Ectodermal cell (in vitro differentiated cells): ENCODE data around the gene S100A6.

Source experiments
- H3K27ac ChIP-seq: 2 replicates; pipeline ENCODE4 v1.7.0; 2013; ENCODE audit warnings: mild to moderate bottlenecking, low read depth, low read length; ENCODE audit not compliant: insufficient read depth, poor library complexity, severe bottlenecking
- H3K27me3 ChIP-seq: 2 replicates; pipeline ENCODE4 v1.7.0; 2013; ENCODE audit warnings: mild to moderate bottlenecking, low read length; ENCODE audit not compliant: insufficient read depth, control insufficient read depth, poor library complexity, severe bottlenecking
- H3K36me3 ChIP-seq: one replicate; pipeline ENCODE4 v1.7.0; 2013; ENCODE audit warnings: low read length; ENCODE audit not compliant: control insufficient read depth, insufficient read depth
- H3K4me1 ChIP-seq: one replicate; pipeline ENCODE4 v1.7.0; 2013; ENCODE audit warnings: low read length; ENCODE audit not compliant: control insufficient read depth, insufficient read depth
- H3K4me3 ChIP-seq: 2 replicates; pipeline ENCODE4 v1.7.0; 2013; ENCODE audit warnings: low read depth, low read length, control low read depth; ENCODE audit not compliant: insufficient read depth
- H3K9me3 ChIP-seq: 2 replicates; pipeline ENCODE4 v1.7.0; 2013; ENCODE audit warnings: mild to moderate bottlenecking, low read length, moderate library complexity; ENCODE audit not compliant: control insufficient read depth
- WGBS, 2 experiments: methylation state at CpG; one replicate each; pipeline ENCODE4 v1.1.7; 2013; ENCODE audit warnings: missing lambda C conversion rate in 2 of 2; 5-methylcytosine and 5-hydroxymethylcytosine counted together

Gene S100A6

DNA sequence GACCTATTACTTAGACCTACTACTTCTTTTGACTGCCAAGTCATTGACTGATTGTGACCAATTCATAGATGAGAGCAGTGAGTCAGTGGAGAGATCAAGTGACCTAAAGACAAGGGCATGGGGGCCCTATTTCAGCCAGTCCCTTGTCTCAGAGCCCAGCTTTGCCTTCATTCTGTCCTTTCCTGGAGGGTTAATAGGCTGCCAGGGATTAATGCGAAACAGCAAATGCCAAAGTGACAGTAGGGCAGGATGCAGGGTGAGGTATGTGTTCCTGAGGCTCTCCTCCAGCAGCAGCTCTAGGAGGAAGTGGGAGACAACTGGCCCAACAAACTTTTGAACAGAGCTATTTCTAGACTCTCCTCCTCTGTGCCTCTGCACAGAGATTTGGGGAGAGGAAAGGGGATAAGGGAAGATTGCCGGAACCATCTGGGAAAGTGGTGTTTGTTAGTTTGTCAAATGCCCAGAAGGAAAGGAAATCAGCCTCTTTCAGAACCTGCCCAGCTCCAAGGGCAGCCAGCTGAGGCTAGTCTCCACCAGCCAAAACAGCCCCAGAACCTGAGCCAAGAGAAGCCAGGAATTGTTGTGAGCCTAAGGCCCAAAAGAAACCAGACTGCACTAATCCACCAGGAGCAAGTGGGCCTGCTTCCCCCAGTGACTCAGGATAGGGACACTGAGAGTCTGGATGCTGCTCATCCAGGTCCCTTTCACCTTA lies 18.2 kb upstream of the S100A6 start:
- 89 to 90% methylated on average over 2 of the region's 2 CpGs for WGBS, 2 experiments
- Histone ChIP-seq H3K36me3 (no peaks in the 10 kb centered on the region), H3K9me3 (no peaks in the 10 kb centered on the region), H3K4me1 (peaks cover 4% of the 10 kb centered on the region), H3K4me3 (no peak overlapping the region), H3K27ac (no peak overlapping the region), H3K27me3 (no peaks in the 10 kb centered on the region)

DNA sequence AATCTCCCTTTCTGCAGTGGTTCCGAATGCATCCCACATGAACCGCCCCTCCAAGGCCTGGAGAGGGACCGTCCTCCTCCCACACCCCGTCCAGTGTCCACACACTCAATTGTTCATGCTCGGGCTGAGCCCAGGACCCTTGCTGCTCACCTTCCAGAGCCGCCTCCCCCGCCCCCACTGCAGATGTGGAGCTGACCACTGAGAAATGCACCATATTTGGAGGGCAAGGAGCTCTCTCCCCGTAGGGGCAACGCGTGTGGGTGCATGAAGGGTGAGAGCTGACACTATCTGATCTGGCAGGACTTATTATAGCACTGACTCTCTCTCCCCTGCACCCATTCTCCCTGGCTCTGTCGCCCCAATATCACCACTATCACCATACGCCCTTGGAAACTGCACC lies 17.3 kb upstream of the S100A6 start:
- no peak overlapping the region for H3K4me3 ChIP-seq
- WGBS, 2 experiments, result 86 to 92% methylated on average over 12 of the region's 12 CpGs
- H3K4me1 ChIP-seq, result peaks cover 13% of the 10 kb centered on the region
- no peak overlapping the region for H3K27ac ChIP-seq
- no peaks in the 10 kb centered on the region for H3K9me3 ChIP-seq
- H3K27me3 ChIP-seq, result no peaks in the 10 kb centered on the region
- no peaks in the 10 kb centered on the region for H3K36me3 ChIP-seq

DNA sequence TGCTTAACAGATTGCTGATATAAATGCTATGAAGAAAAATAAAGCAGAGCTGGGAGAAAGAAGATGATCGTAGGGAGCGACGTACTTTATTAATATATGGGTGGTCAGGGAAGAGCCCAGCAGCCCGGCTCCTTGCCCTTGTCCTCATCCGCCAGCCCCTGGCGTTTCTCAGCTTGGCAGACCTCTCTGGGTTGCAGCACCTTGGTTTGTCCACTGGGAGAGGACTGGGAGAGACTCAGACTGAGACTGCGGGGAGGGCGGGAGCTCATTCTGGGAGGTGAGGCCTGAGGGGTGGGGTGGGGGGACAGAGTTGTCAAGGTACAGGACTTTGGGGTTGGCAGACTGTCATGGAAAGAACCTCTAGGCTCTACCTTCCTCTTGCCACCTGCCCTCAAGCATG lies 16.5 kb upstream of the S100A6 start:
- H3K27ac ChIP-seq, result no peak overlapping the region

DNA sequence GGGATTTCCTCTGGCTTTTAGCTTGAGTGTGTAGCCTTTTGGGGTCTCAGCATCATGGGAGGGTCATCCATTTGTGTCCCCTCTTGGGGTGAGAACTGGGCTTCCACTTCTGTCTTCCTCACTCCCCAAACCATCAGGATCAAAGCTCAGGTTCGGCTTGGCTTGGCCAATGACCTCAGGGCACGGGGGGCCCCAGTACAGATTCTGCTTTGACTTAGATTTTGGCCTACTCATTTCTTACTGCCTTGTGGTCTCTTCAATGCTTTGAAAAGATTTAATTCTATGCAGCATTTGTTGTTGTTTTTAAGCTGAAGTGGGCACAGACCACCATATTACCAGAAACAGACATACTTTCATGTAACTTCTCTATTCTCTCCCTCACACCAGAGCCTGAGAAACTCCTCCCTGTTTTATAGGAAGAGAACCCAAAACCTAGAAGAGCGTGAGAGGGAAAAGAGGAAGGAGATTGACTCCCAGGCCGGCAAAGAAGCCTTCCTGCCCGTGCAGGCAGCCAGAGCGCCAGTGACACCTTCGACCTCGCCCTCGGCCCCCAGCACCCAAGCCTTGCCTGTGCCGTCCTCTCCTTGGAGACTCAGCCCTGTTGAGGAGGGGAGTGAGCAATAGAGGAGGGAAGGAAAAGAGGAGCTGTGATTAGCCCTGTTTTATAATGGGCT lies 15.2 kb upstream of the S100A6 start:
- Histone ChIP-seq H3K9me3 (no peaks in the 10 kb centered on the region), H3K27ac (no peak overlapping the region), H3K36me3 (no peaks in the 10 kb centered on the region), H3K4me3 (no peak overlapping the region), H3K4me1 (peaks cover 32% of the 10 kb centered on the region), H3K27me3 (no peaks in the 10 kb centered on the region)
- 92 to 93% methylated on average over 10 of the region's 10 CpGs for WGBS, 2 experiments

More for the DNA sequence above, 16.5 kb upstream of the S100A6 start:
- 89 to 91% methylated on average over 8 of the region's 8 CpGs for WGBS, 2 experiments
- H3K27me3 ChIP-seq, result no peaks in the 10 kb centered on the region
- H3K4me1 ChIP-seq, result peaks cover 20% of the 10 kb centered on the region
- no peak overlapping the region for H3K4me3 ChIP-seq
- H3K9me3 ChIP-seq, result no peaks in the 10 kb centered on the region
- no peaks in the 10 kb centered on the region for H3K36me3 ChIP-seq

DNA sequence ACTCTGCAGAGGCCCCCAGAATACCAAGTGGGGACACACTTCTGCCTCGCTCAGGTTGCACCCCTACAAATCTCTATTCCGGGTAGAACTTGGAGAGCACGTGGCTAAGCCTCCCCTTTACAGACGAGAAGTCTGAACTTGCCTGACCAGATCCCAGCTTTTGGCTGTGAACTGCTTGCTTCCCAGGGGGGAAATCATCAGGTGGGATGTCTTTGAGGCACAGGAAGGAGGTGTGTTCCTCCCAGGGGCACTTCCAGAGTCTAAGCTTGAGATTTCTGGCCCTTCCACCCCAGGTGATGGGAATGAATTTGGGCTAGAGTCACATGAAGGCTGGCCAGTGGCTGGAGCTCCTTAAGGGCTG lies 14.6 kb upstream of the S100A6 start:
- Histone ChIP-seq H3K27me3 (no peaks in the 10 kb centered on the region), H3K9me3 (no peaks in the 10 kb centered on the region), H3K36me3 (no peaks in the 10 kb centered on the region), H3K4me1 (peaks cover 38% of the 10 kb centered on the region), H3K27ac (no peak overlapping the region), H3K4me3 (no peak overlapping the region)
- WGBS, 2 experiments, result 81 to 86% methylated on average over 4 of the region's 4 CpGs

DNA sequence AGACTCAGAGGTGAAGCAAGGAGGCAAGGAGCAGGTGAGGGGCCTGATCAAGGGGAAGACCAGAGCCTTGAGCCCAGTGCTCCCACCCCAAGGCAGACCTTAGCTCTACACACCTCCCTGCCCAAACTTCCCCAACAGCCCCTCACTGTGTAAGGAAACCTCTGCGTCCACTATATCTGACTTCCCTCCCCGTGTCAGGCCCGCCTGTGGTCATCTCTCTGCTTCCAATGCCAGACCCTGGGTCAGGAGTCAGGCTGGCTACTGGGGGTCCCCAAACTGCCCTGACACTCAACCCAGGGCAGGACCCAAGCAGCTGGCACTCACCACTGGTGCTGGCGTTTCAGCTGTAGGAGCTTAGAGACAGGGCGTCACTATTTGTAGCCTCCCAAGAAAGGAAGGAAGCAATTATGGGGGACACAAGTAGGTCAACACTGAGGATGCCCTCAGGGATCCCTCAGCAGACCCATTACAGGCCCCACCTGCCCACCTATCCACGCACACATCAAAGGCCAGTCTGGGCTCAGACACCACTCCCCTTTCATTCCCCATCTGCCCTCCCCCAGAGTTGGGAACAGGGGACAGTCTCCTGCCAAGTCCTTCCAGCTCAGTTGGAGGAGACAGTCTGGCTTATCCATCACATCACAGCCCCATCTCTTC lies 14.1 kb upstream of the S100A6 start:
- 90% methylated on average over 6 of the region's 6 CpGs for WGBS, 2 experiments
- Histone ChIP-seq H3K9me3 (no peaks in the 10 kb centered on the region), H3K27ac (no peak overlapping the region), H3K4me3 (no peak overlapping the region), H3K27me3 (no peaks in the 10 kb centered on the region), H3K4me1 (peaks cover 43% of the 10 kb centered on the region), H3K36me3 (no peaks in the 10 kb centered on the region)

DNA sequence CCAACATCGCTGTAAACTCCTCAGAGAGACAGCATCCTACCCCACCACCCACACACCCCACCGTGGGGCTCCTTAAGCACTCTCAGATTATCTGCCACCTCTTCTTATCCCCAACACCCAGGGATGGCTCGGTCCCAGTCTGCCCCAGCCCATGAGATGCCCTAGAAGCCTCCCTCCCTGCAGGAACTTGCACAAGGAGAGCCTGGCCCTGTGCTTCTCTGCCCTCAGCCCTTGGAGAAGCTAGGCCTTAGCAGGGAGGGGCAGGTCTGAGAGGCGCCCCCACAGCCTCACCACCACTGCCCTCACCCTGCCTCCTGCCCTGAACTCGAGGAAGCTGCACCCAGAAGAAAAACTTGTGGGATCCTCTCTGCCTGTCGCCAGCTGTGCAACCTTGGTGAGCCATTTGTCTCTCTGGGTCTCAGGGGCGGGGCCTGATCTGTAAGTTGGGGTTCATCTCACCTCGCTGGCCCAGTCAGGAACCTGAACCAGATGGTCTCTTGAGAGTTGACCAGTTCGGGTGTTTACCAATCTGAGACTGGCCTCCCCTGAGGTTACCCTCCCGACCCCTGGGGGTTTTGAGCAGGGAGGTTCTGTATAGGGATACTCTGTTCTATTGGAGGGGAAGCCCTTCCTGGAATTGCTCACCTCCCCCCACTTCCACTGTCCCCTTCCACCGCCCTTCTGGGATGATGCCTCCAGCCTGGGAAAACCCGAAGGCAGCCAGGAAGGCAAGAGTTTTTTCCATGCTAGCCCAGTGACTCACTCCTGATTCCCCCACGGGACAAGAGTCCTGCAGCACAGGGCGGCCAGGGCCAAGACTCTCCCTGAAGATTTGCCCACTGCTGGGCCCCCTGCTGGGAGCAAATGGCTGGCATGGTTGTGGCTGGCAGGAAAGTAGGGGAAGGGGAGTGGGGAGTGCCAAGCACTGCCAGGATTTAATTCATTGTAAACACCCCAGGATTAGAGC lies 13.2 kb upstream of the S100A6 start, which contains the start of gene S100A3:
Gene S100A3, minus strand, starts transcription at position 537 of the 967 bp plus-strand sequence. CDS start 773 bp downstream, outside the sequence.
- 80 to 84% methylated on average over 14 of the region's 14 CpGs for WGBS, 2 experiments
- no peaks in the 10 kb centered on the region for H3K36me3 ChIP-seq
- no peaks in the 10 kb centered on the region for H3K27me3 ChIP-seq
- H3K27ac ChIP-seq, result no peak within 1 kb of the TSS
- no peak within 1 kb of the TSS for H3K4me3 ChIP-seq
- peaks cover 51% of the 10 kb centered on the region for H3K4me1 ChIP-seq
- H3K9me3 ChIP-seq, result no peaks in the 10 kb centered on the region

DNA sequence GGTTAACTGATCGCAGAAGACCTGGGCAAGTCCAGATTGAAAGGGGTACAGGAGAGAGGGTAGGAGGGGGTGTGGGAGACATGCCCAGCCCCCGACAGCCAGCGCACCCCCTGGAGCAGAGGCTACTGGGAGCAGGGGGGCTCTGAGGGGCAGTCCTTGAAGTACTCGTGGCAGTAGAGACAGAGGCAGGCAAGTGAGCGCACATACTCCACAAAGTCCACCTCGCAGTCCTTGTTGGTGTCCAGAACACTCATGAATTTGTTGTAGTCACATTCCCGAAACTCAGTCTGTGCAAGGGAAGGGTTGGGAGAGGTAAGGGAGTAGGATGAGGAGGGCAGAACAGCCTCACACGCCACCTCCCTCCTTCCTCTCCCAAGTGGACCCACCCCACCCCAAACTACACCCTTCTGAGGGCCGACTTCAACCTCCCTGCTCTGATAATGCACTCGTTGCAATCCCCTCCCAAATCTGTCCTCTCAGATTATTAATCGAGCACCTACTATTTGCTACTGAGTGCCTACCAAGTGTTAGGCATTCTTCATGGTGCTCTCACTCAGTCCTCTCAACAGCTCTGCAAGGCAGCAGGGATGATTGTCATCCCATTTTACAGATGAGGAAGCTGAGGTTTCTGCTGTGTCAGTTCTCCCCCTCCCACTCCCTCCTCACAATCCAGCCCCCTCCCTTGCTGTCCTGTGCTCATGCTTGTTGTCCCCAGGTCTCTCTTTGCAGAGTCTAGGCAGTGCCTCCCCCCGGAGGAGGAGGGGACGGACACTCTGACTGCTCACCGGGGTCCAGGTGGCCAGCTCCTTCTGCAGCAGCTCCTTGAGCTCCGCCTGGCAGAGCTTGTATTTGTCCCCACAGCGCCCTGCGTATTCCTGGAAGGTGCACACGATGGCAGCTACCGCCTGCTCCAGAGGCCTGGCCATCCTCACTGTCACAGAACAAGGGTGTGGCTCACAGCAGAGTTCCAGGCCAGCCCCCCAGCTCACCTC lies 12.1 kb upstream of the S100A6 start:
- H3K27me3 ChIP-seq, result no peaks in the 10 kb centered on the region
- 88 to 89% methylated on average over 19 of the region's 19 CpGs for WGBS, 2 experiments
- no peaks in the 10 kb centered on the region for H3K9me3 ChIP-seq
- no peak overlapping the region for H3K27ac ChIP-seq
- H3K36me3 ChIP-seq, result no peaks in the 10 kb centered on the region
- H3K4me1 ChIP-seq, result peaks cover 48% of the 10 kb centered on the region
- no peak overlapping the region for H3K4me3 ChIP-seq
